Measurements from ENCODE around the gene TMEM248. TPM values are rescaled to one million over a fixed set of nuclear protein-coding genes. Genes with fewer than 3 reads are reported as not detected.

TMEM248 gene
- total and polyA plus RNA-seq, 2 of the 13 experiments (the other 11 are each of a cell fraction or from before 2014, with no cell fraction given), result 54.3 to 109 TPM

DNA sequence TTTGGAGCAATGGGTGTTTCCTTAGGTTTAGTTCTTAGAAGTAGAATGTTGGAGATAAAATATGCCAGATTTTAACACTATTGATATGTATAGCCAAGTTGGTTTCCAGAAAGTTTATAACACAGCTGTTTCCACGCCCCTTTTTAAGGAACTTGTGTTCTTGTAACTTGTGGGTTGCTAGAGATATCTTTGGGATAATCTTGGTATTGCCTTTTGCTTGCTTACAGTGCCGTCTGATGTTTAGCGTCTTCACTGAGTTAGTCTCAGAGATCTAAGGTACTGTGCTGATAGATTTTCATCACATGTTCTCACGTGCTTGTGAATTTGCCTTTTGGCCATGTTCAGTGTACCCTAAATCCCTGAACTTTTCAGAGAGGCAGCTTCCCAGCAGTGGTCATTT lies 12.4 kb downstream of the TMEM248 start (continued):
- TF ChIP-seq HDAC6 (IDR thresholded peaks at IDR 0.05; ENCODE audit: low read depth, low read length), result no peak
- no peak for TF ChIP-seq ZNF234 (CRISPR knock-in tag; conservative IDR thresholded peaks at IDR 0.05)

DNA sequence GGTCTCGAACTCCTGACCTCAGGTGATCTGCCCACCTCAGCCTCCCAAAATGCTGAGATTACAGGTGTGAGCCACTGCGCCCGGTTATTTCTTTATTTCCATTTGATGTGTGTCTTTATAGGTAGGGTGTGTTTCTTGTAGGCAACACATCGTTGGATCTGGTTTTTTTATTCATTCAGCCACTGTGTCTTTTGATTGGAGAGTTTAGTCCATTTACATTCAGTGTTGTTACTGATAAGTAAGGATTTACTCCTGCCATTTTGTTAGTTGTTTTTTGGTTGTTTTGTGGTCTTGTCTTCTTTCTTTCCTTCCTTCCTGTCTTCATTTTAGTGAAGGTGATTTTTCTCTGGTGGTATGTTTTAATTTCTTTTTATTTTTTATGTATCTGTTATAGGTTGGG lies 16.9 kb downstream of the TMEM248 start:
- H4K20me1 ChIP-seq (ENCODE audit: insufficient read depth, low read length), result no peaks in the 10 kb centered on the region
- H3K9ac ChIP-seq (ENCODE audit: insufficient read depth, low read depth, low read length), result no peak overlapping the region
- H3K4me3 ChIP-seq (replicated peaks in 1 of 3; ENCODE audit: insufficient read depth in 1 of 3, low read depth in 2 of 3, low read length in 3 of 3), result no peak overlapping the region
- intact Hi-C loops (cut with micrococcal nuclease; ENCODE audit: unreplicated experiment) (no loop called here), in situ Hi-C loops (cut with HindIII; ENCODE audit: extremely low pct_ligation_motif_present, low pct_unique_long_range_greater_than_20kb) (no loop called here)
- 97% methylated on average over 4 of the region's 4 CpGs for WGBS (ENCODE audit: low lambda C conversion rate)
- no peak for FAIRE-seq
- peaks cover 65% of the 10 kb centered on the region for H3K79me2 ChIP-seq (ENCODE audit: insufficient read depth, low read length)
- CTCF ChIA-PET (ENCODE audit: low intra/inter-chr PET ratio, low total read pairs), result no interaction called here
- ATAC-seq, result no peak
- no peak overlapping the region for H3K4me2 ChIP-seq (ENCODE audit: low read depth, low read length)
- peaks cover 0 to 27% of the 10 kb centered on the region in 2 experiments; a peak in 3 of 5 replicates for H3K36me3 ChIP-seq (replicated peaks in 1 of 2; ENCODE audit: control insufficient read depth in 1 of 2, insufficient read depth in 2 of 2, low read length in 2 of 2)
- POLR2A ChIA-PET, result no interaction called here
- H2AFZ ChIP-seq (ENCODE audit: low read length), result no peak overlapping the region
- no peaks in the 10 kb centered on the region for H3K27me3 ChIP-seq (ENCODE audit: control insufficient read depth in 1 of 2, insufficient read depth in 2 of 2, low read length in 2 of 2)
- H3K9me3 ChIP-seq (ENCODE audit: low read length), result no peaks in the 10 kb centered on the region
- no TSS peak for BruUV-seq (replicated peaks)
- DNase-seq (ENCODE audit: low spot score), result no peak
- H3K4me1 ChIP-seq (ENCODE audit: insufficient read depth, low read length), result no peaks in the 10 kb centered on the region
- H3K27ac ChIP-seq (ENCODE audit: extremely low read length, insufficient read depth, low read length), result no peak overlapping the region
- TF ChIP-seq NFYB (CRISPR knock-in tag; IDR thresholded peaks at IDR 0.05), result no peak
- no peak for TF ChIP-seq ZNF160 (CRISPR knock-in tag; IDR thresholded peaks at IDR 0.05)
- TF ChIP-seq ZNF615 (CRISPR knock-in tag; IDR thresholded peaks at IDR 0.05; ENCODE audit: borderline replicate concordance), result no peak
- no peak for TF ChIP-seq ZNF792 (CRISPR knock-in tag; IDR thresholded peaks at IDR 0.05)
- TF ChIP-seq, protein P1, sequence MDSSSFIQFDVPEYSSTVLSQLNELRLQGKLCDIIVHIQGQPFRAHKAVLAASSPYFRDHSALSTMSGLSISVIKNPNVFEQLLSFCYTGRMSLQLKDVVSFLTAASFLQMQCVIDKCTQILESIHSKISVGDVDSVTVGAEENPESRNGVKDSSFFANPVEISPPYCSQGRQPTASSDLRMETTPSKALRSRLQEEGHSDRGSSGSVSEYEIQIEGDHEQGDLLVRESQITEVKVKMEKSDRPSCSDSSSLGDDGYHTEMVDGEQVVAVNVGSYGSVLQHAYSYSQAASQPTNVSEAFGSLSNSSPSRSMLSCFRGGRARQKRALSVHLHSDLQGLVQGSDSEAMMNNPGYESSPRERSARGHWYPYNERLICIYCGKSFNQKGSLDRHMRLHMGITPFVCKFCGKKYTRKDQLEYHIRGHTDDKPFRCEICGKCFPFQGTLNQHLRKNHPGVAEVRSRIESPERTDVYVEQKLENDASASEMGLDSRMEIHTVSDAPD (CRISPR knock-in tag; IDR thresholded peaks at IDR 0.05), result no peak
- TF ChIP-seq SNAI1 (CRISPR knock-in tag; IDR thresholded peaks at IDR 0.05; ENCODE audit: borderline replicate concordance), result no peak
- no peak for TF ChIP-seq FOSL2 (CRISPR knock-in tag; IDR thresholded peaks at IDR 0.05)
- TF ChIP-seq ZNF354B (CRISPR knock-in tag; IDR thresholded peaks at IDR 0.05), result no peak
- TF ChIP-seq CBFB (CRISPR knock-in tag; IDR thresholded peaks at IDR 0.05), result no peak
- TF ChIP-seq, protein P2, sequence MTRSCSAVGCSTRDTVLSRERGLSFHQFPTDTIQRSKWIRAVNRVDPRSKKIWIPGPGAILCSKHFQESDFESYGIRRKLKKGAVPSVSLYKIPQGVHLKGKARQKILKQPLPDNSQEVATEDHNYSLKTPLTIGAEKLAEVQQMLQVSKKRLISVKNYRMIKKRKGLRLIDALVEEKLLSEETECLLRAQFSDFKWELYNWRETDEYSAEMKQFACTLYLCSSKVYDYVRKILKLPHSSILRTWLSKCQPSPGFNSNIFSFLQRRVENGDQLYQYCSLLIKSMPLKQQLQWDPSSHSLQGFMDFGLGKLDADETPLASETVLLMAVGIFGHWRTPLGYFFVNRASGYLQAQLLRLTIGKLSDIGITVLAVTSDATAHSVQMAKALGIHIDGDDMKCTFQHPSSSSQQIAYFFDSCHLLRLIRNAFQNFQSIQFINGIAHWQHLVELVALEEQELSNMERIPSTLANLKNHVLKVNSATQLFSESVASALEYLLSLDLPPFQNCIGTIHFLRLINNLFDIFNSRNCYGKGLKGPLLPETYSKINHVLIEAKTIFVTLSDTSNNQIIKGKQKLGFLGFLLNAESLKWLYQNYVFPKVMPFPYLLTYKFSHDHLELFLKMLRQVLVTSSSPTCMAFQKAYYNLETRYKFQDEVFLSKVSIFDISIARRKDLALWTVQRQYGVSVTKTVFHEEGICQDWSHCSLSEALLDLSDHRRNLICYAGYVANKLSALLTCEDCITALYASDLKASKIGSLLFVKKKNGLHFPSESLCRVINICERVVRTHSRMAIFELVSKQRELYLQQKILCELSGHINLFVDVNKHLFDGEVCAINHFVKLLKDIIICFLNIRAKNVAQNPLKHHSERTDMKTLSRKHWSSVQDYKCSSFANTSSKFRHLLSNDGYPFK (CRISPR knock-in tag; IDR thresholded peaks at IDR 0.05; ENCODE audit: borderline replicate concordance), result no peak
- TF ChIP-seq, protein P3, sequence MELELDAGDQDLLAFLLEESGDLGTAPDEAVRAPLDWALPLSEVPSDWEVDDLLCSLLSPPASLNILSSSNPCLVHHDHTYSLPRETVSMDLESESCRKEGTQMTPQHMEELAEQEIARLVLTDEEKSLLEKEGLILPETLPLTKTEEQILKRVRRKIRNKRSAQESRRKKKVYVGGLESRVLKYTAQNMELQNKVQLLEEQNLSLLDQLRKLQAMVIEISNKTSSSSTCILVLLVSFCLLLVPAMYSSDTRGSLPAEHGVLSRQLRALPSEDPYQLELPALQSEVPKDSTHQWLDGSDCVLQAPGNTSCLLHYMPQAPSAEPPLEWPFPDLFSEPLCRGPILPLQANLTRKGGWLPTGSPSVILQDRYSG (CRISPR knock-in tag; IDR thresholded peaks at IDR 0.05), result no peak
- no peak for TF ChIP-seq ZNF3 (CRISPR knock-in tag; IDR thresholded peaks at IDR 0.05)
- no peak for TF ChIP-seq HIVEP1 (CRISPR knock-in tag; IDR thresholded peaks at IDR 0.05)
- no peak for TF ChIP-seq ZNF841 (CRISPR knock-in tag; IDR thresholded peaks at IDR 0.05; ENCODE audit: borderline replicate concordance)
- no peak for TF ChIP-seq GATA4 (IDR thresholded peaks at IDR 0.05; ENCODE audit: borderline replicate concordance, low read depth)
- TF ChIP-seq, protein P4, sequence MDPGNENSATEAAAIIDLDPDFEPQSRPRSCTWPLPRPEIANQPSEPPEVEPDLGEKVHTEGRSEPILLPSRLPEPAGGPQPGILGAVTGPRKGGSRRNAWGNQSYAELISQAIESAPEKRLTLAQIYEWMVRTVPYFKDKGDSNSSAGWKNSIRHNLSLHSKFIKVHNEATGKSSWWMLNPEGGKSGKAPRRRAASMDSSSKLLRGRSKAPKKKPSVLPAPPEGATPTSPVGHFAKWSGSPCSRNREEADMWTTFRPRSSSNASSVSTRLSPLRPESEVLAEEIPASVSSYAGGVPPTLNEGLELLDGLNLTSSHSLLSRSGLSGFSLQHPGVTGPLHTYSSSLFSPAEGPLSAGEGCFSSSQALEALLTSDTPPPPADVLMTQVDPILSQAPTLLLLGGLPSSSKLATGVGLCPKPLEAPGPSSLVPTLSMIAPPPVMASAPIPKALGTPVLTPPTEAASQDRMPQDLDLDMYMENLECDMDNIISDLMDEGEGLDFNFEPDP (CRISPR knock-in tag; conservative IDR thresholded peaks at IDR 0.05), result no peak
- no peak for TF ChIP-seq PHF5A (CRISPR knock-in tag; IDR thresholded peaks at IDR 0.05; ENCODE audit: low read depth, unreplicated experiment)
- TF ChIP-seq ZFAT (CRISPR knock-in tag; conservative IDR thresholded peaks at IDR 0.05), result no peak
